Mesendoderm (in vitro differentiated cells): ENCODE results near the gene ETV2.
"Not testable (repeated sequence)": the region's sequence is repeated elsewhere in the genome, so short reads cannot be mapped to it uniquely, and the experiment has no call there.

ENCODE experiments used
- DNase-seq: peaks from one replicate; pipeline ENCODE4 v3.0.0; 2013
- H2AK5ac ChIP-seq: 2 replicates; pipeline ENCODE4 v1.6.1; 2013; ENCODE audit warnings: low read length, inconsistent platforms
- H2BK120ac ChIP-seq: 2 replicates; pipeline ENCODE4 v1.6.1; 2013; ENCODE audit warnings: low read depth, mild to moderate bottlenecking, low read length, moderate library complexity, mixed read lengths
- H2BK15ac ChIP-seq: replicated peaks from 2 replicates; pipeline ENCODE4 v1.6.1; 2013; ENCODE audit warnings: low read depth, mild to moderate bottlenecking, moderate library complexity
- H2BK5ac ChIP-seq: 2 replicates; pipeline ENCODE4 v1.6.1; 2013; ENCODE audit warnings: low read length, inconsistent platforms
- H3K18ac ChIP-seq: 2 replicates; pipeline ENCODE4 v1.6.1; 2013; ENCODE audit warnings: mild to moderate bottlenecking, low read length, mixed read lengths
- H3K23ac ChIP-seq: one replicate; pipeline ENCODE4 v1.6.1; 2013; ENCODE audit warnings: low read length
- H3K27ac ChIP-seq: 2 replicates; pipeline ENCODE4 v1.5.1; 2013; ENCODE audit warnings: low read depth, mild to moderate bottlenecking, inconsistent platforms, low read length, moderate library complexity
- H3K27me3 ChIP-seq: 2 replicates; pipeline ENCODE4 v1.6.1; 2013; ENCODE audit warnings: low read length, control low read depth, mild to moderate bottlenecking, inconsistent platforms; ENCODE audit not compliant: insufficient read depth, poor library complexity
- H3K36me3 ChIP-seq: 2 replicates; pipeline ENCODE4 v1.6.1; 2013; ENCODE audit warnings: low read length, inconsistent platforms; ENCODE audit not compliant: control insufficient read depth, insufficient read depth
- H3K4ac ChIP-seq: one replicate; pipeline ENCODE4 v1.6.1; 2013; ENCODE audit warnings: low read depth, mild to moderate bottlenecking, low read length, moderate library complexity
- H3K4me1 ChIP-seq: 2 replicates; pipeline ENCODE4 v1.6.1; 2013; ENCODE audit warnings: low read depth, low read length, inconsistent platforms; ENCODE audit not compliant: control insufficient read depth
- H3K4me2 ChIP-seq: 2 replicates; pipeline ENCODE4 v1.6.1; 2013; ENCODE audit warnings: low read length
- H3K4me3 ChIP-seq: 2 replicates; pipeline ENCODE4 v1.5.1; 2013; ENCODE audit warnings: mild to moderate bottlenecking, low read length
- H3K56ac ChIP-seq: one replicate; pipeline ENCODE4 v1.6.1; 2013; ENCODE audit warnings: low read length
- H3K79me1 ChIP-seq: 2 replicates; pipeline ENCODE4 v1.6.1; 2013; ENCODE audit warnings: low read length, inconsistent platforms
- H3K79me2 ChIP-seq: 2 replicates; pipeline ENCODE4 v1.6.1; 2013; ENCODE audit warnings: mild to moderate bottlenecking, low read length; ENCODE audit not compliant: control insufficient read depth, insufficient read depth
- H3K9ac ChIP-seq: 2 replicates; pipeline ENCODE4 v1.6.1; 2013; ENCODE audit warnings: low read length, inconsistent platforms
- H4K5ac ChIP-seq: one replicate; pipeline ENCODE4 v1.6.1; 2013; ENCODE audit warnings: low read length
- H4K8ac ChIP-seq: one replicate; pipeline ENCODE4 v1.6.1; 2013; ENCODE audit warnings: low read depth, mild to moderate bottlenecking, control low read depth, low read length, moderate library complexity
- WGBS: extraction: QIAGEN DNeasy Blood & Tissue Kit; methylation state at CpG from one replicate; pipeline ENCODE4 v1.1.7; 2013; ENCODE audit warnings: low lambda C conversion rate, missing lambda C conversion rate; ENCODE audit not compliant: insufficient coverage; ENCODE audit errors: extremely low coverage; 5-methylcytosine and 5-hydroxymethylcytosine counted together

ETV2 gene

DNA sequence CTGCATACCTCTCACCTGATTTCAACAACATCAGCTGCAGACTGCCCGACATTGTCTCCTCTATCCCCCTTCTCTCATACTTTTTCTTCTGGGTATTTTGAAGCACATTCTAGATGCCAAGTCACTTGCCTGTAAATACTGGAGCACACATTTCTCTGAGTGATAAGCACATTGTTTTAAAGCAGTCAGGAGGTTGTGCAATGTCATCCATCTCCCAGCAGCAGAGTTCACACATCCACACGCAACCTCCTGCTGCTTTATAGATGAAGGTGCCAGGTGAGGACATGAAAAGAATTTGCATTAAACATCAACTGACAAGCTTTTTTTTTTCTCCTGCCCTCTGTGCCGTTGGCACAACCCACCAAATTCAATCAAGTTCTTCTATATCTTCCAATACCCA is 30.3 kb downstream of the ETV2 start:
- H2BK120ac ChIP-seq = no peak overlapping the region
- H3K4me3 ChIP-seq = no peak overlapping the region
- no peak overlapping the region for H2AK5ac ChIP-seq
- H3K9ac ChIP-seq = no peak overlapping the region
- H4K5ac ChIP-seq = no peak overlapping the region
- H3K23ac ChIP-seq = no peak overlapping the region
- H3K27me3 ChIP-seq = no peaks in the 10 kb centered on the region
- H3K79me1 ChIP-seq = no peaks in the 10 kb centered on the region
- no peak overlapping the region for H3K4ac ChIP-seq
- H4K8ac ChIP-seq = no peak overlapping the region
- no peak overlapping the region for H2BK5ac ChIP-seq
- H3K79me2 ChIP-seq = no peaks in the 10 kb centered on the region
- no peak overlapping the region for H3K4me2 ChIP-seq
- H3K36me3 ChIP-seq = no peaks in the 10 kb centered on the region
- no peak overlapping the region for H2BK15ac ChIP-seq
- DNase-seq = peak; percentile 31
- no peak overlapping the region for H3K27ac ChIP-seq
- no peak overlapping the region for H3K56ac ChIP-seq
- H3K18ac ChIP-seq = no peak overlapping the region
- WGBS = no CpG with 5 or more reads among the region's 3 CpGs
- no peaks in the 10 kb centered on the region for H3K4me1 ChIP-seq

DNA sequence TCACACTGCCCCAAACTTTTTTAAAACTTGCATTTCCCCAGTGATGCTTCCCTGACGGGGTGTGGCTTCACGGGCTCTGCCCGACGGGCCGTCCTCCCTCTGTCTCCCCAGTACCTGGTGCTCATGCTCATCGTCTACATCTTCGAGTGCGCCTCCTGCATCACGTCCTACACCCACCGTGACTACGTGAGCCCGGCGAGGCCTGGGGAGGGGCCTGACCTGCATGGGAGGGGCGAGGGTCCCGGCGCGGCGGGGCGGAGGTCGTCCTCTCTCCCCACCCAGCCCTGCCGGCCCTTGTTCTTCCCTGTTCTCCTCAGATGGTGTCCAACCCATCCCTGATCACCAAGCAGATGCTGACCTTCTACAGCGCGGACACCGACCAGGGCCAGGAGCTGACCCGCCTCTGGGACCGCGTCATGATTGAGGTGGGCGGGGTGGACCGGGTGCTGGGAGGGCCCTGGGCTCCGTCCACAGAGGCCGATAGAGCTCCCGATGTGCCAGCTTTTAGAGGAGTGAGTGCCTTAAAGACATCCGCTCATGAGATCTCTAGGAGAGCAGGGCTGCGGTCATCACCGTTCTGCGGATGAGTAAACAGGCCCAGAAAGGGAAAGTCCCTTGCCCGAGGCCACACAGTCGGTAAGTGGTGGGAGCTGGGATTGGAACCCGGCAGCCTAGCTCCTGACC is 31.7 kb downstream of the ETV2 start:
- Histone ChIP-seq H3K27ac (no peak overlapping the region), H3K4me3 (peak overlapping the region; percentile 31), H2BK5ac (no peak overlapping the region), H3K36me3 (no peaks in the 10 kb centered on the region), H3K4me2 (peak overlapping the region; percentile 56), H3K4ac (no peak overlapping the region), H2BK15ac (no peak overlapping the region), H3K9ac (peak overlapping the region; percentile 57), H3K27me3 (no peaks in the 10 kb centered on the region), H3K56ac (peak overlapping the region; percentile 73), H2AK5ac (no peak overlapping the region), H3K79me1 (no peaks in the 10 kb centered on the region), H4K5ac (no peak overlapping the region), H2BK120ac (no peak overlapping the region), H4K8ac (no peak overlapping the region), H3K23ac (no peak overlapping the region), H3K79me2 (no peaks in the 10 kb centered on the region), H3K4me1 (no peaks in the 10 kb centered on the region), H3K18ac (no peak overlapping the region)
- no CpG with 5 or more reads among the region's 39 CpGs for WGBS
- DNase-seq = peak; percentile 65

DNA sequence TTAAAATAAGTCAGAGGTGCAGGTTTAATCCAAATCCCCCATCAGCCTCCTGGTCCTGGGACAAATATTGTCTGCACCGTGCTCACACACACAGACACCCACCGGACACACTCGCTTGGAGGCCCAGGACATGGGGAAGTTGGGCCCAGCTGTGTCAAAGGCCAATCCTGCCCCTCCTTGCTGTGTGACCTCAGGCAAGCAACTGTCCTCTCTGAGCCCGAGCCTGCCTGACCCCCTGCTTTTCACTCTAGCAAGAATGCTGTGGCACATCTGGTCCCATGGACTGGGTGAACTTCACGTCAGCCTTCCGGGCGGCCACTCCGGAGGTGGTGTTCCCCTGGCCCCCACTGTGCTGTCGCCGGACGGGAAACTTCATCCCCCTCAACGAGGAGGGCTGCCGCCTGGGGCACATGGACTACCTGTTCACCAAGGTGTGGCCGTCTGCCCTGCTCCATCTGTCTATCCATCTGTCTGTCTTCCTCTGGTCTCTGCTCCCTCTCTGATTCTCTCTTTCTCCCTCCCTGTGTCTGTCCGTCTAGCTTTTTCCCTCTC is 34.1 kb downstream of the ETV2 start:
- H3K9ac ChIP-seq = no peak overlapping the region
- no peak overlapping the region for H2BK5ac ChIP-seq

DNA sequence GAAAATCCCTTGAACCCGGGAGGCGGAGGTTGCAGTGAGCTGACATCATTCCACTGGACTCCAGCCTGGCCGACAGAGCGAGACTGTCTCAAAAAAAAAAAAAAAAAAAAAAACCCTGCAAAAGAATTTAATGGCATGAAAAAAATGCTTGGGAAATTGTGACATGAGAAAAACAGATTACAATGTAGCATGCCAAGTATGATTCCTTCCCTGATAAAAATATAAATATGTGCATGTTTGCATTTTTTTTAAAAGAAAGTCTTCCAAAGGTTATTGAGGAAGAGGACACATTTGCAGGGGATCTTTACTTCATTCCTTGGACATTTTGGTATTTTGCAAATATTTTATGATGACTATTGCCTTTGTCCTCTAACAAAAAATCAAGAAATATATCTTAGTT is 48.3 kb downstream of the ETV2 start:
- no peak overlapping the region for H3K9ac ChIP-seq
- no peak overlapping the region for H3K56ac ChIP-seq
- no peaks in the 10 kb centered on the region for H3K36me3 ChIP-seq
- no peak overlapping the region for H4K5ac ChIP-seq
- WGBS = no CpG with 5 or more reads among the region's 4 CpGs
- no peak overlapping the region for H4K8ac ChIP-seq
- H3K18ac ChIP-seq = no peak overlapping the region
- no peak for DNase-seq
- no peaks in the 10 kb centered on the region for H3K27me3 ChIP-seq
- H3K27ac ChIP-seq = no peak overlapping the region
- H3K79me2 ChIP-seq = no peaks in the 10 kb centered on the region
- H3K4ac ChIP-seq = no peak overlapping the region
- H2AK5ac ChIP-seq = no peak overlapping the region
- no peak overlapping the region for H2BK15ac ChIP-seq
- no peak overlapping the region for H3K4me3 ChIP-seq
- no peak overlapping the region for H3K23ac ChIP-seq
- no peaks in the 10 kb centered on the region for H3K79me1 ChIP-seq
- no peaks in the 10 kb centered on the region for H3K4me1 ChIP-seq
- no peak overlapping the region for H3K4me2 ChIP-seq
- H2BK120ac ChIP-seq = no peak overlapping the region
- no peak overlapping the region for H2BK5ac ChIP-seq

More for the DNA sequence above, 34.1 kb downstream of the ETV2 start:
- Histone ChIP-seq H4K5ac (no peak overlapping the region), H3K4me3 (no peak overlapping the region), H2AK5ac (no peak overlapping the region), H4K8ac (no peak overlapping the region), H3K23ac (no peak overlapping the region), H3K4me1 (no peaks in the 10 kb centered on the region), H3K4ac (no peak overlapping the region), H2BK120ac (no peak overlapping the region), H3K27ac (no peak overlapping the region), H2BK15ac (no peak overlapping the region), H3K79me1 (no peaks in the 10 kb centered on the region), H3K56ac (no peak overlapping the region), H3K27me3 (no peaks in the 10 kb centered on the region), H3K79me2 (no peaks in the 10 kb centered on the region), H3K4me2 (no peak overlapping the region), H3K18ac (no peak overlapping the region), H3K36me3 (no peaks in the 10 kb centered on the region)
- no peak for DNase-seq
- WGBS = no CpG with 5 or more reads among the region's 15 CpGs

DNA sequence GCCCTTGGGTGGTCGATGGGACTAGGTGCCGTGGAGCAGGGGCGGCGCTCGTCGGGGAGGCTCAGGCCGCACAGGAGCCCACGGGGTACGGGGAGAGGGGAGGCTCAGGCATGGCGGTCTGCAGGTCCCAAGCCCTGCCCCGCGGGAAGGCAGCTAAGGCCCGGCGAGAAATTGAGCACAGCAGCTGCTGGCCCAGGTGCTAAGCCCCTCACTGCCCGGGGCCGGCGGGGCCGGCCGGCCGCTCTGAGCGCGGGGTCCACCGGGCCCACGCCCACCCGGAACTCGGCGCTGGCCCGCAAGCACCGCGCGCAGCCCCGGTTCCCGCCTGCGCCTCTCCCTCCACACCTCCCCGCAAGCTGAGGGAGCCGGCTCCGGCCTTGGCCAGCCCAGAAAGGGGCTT is 49.6 kb downstream of the ETV2 start:
- not testable (repeated sequence) for H2BK120ac ChIP-seq, H2AK5ac ChIP-seq, H3K4ac ChIP-seq, H3K9ac ChIP-seq, H2BK15ac ChIP-seq, H3K4me1 ChIP-seq, H3K79me2 ChIP-seq, H2BK5ac ChIP-seq, H3K4me2 ChIP-seq, DNase-seq, H3K18ac ChIP-seq, H3K56ac ChIP-seq, H3K27ac ChIP-seq, H4K5ac ChIP-seq, H3K4me3 ChIP-seq, H4K8ac ChIP-seq, H3K79me1 ChIP-seq, H3K36me3 ChIP-seq, H3K27me3 ChIP-seq, H3K23ac ChIP-seq
- WGBS = no CpG with 5 or more reads among the region's 37 CpGs

DNA sequence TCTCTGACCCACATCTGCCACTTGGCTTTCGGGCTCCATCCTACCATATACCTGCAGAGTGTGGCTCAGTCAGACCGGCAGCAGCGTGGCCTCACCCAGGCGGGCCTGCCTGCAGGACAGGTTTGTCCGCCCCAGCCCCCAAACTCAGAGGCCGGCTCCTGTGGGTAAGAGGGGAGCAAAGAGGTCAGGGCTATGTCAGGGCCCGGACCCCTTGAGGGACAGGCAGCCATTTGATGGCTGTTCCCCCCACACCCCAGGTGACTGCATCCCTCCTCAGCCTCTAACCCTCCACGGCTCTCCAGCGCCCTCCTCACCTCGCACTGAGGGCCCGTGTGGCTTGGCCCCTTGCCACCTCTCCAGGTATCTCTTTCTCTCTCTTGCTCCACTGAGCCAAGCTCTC is 50.5 kb downstream of the ETV2 start:
- Histone ChIP-seq H3K4ac (no peak overlapping the region), H3K27me3 (no peaks in the 10 kb centered on the region), H2AK5ac (no peak overlapping the region), H3K18ac (no peak overlapping the region), H3K27ac (no peak overlapping the region), H3K4me3 (no peak overlapping the region), H3K23ac (no peak overlapping the region), H2BK15ac (no peak overlapping the region), H3K79me1 (no peaks in the 10 kb centered on the region), H4K5ac (no peak overlapping the region), H3K56ac (no peak overlapping the region), H3K4me2 (no peak overlapping the region), H3K4me1 (no peaks in the 10 kb centered on the region), H3K79me2 (no peaks in the 10 kb centered on the region), H2BK5ac (no peak overlapping the region), H3K36me3 (no peaks in the 10 kb centered on the region), H3K9ac (no peak overlapping the region), H2BK120ac (no peak overlapping the region), H4K8ac (no peak overlapping the region)
- no CpG with 5 or more reads among the region's 11 CpGs for WGBS
- no peak for DNase-seq
